HTR-8/SVneo (cell line): ENCODE data around the gene NCR2.
A peak's percentile ranks its signal among the peaks of the same experiment; 100 is the strongest.

Experiments used
- DNase-seq: peaks from one replicate; pipeline ENCODE4 v3.0.0; 2011; ENCODE audit warnings: low spot score, mixed read lengths; ENCODE audit not compliant: insufficient read length
- FAIRE-seq: peaks from 2 replicates; lab custom pipeline; 2011; peaks lifted over from hg19 to GRCh38; lab: Jason Lieb, UNC

NCR2 gene

DNA sequence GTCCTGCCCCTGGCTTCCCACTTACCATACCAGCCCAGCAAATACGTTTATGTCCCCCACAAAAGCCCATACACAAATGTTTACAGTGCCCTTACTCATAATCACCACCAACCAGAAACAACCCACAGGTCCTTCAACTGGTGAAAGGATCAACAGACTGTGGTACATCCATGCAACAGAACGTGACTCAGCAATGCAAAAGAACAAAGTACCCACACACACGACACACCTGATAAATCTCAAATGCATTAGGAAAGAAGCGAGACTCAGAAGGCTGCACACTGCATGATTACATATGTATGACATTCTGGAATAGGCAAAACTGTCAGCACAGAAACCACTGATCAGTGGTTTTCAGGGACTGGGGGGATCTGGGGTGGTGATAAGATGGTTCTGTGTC lies 20.5 kb downstream of the NCR2 start:
- FAIRE-seq (no peak), DNase-seq (no peak)

- DNase-seq (no peak), FAIRE-seq (peak; percentile 23)
These were observed 21.4 kb downstream of the NCR2 start for GRCh38 chr6:41356825-41357224.

DNA sequence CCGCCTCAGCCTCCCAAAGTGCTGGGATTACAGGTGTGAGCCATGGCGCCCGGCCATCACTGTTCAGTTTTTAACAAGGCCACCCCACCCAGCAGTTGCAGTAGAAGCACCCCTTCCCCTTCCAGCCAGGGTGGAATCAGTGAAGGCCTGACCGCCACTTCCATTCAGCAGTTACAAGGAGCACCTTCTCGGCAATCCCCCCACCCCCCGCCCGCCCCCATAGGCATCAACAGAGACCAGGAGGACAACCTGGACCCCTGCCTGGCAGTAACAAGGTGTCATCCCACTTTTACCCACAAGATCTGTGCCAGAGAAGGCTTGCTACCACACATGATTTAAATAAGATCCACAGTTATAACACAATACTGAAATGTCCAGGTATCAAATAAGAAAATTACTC lies 23.1 kb downstream of the NCR2 start:
- FAIRE-seq: no peak
- no peak for DNase-seq

DNA sequence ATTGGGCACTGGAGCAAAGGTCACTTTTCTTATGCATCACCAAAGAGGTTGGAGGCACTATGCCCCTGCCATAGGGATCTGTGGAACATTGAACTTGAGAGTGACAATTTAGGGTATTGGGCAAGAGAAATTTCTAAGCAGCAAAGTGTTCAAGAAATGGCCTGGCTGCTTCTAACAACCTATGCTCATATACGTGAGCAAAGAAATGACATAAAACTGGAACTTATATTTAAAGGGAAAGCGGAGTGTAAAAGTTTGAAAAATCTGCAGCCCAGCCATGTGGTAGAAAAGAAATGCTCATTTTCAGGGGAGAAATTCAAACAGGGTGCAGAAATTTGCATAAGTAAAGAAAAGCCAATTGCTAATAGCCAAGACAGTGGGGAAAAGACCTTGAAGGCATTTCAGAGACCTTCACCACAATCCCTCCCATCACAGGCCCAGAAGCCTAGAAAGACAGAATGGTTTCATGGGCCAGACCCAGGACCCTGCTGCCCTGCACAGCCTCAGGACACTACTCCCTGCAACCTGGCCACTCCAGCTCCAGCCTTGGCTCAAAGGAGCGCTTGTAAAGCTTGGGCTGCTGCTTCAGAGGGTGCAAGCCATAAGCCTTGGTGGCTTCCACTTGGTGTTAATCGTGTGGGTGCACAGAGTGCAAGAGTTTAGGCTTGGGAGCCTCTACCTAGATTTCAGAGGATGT lies 24.4 kb downstream of the NCR2 start:
- FAIRE-seq (no peak), DNase-seq (no peak)

GRCh38 chr6:41360314-41360685 lies 24.9 kb downstream of the NCR2 start:
- DNase-seq: no peak
- FAIRE-seq: no peak

- DNase-seq: no peak
- no peak for FAIRE-seq
These were observed 30.7 kb downstream of the NCR2 start for GRCh38 chr6:41366150-41366549.

GRCh38 chr6:41367061-41367460 lies 31.7 kb downstream of the NCR2 start:
- FAIRE-seq (no peak), DNase-seq (no peak)

GRCh38 chr6:41367700-41368099 lies 32.3 kb downstream of the NCR2 start:
- peak; percentile 85 for DNase-seq
- FAIRE-seq: no peak

- peak; percentile 82 for FAIRE-seq
- DNase-seq: peak; percentile 60
These were observed 35.2 kb downstream of the NCR2 start for GRCh38 chr6:41370488-41371111.

- DNase-seq (peak; percentile 33), FAIRE-seq (no peak)
These were observed 36.1 kb downstream of the NCR2 start for GRCh38 chr6:41371461-41371991.

GRCh38 chr6:41371992-41372831 lies 36.8 kb downstream of the NCR2 start:
- DNase-seq: no peak
- no peak for FAIRE-seq

DNA sequence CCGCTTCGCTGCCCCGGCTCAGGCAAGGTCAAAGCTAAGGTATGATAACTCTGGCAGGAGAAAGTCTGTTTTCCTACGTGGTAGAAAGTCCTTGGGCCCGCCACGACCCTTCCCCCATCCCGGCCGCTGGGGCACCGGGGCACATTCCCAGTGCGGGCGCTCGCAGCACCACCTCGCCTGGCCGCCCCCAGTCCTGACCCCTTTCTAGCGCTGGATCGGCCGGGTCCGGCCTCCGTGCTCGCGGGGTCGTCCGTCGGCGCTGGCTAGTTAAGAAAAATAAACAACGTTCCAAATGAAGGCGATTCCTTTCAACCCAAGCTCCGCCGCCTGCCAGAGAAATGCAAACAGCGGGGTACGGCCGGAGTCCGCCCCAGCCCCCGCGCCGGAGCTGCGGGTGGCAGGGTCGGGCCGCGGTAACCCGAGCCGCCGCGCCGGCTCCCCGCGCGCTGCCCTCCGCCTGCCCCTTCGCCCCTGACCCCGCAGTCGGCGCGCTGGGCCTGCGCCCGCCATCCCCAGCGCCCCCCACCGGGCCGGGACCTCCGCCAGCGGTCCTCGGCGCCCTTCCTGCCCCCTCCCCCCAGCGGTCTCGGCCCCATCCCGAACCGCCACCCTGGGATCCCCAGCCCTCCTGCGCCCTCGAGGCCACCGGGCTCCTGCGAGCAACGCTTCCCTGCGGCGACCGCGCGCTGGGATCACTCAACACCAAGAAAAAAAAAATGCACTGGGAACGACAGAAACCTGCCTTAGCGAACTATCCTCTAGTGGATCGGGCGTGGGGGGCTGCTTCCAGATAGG lies 37.6 kb downstream of the NCR2 start:
- no peak for DNase-seq
- no peak for FAIRE-seq

- no peak for FAIRE-seq
- DNase-seq: no peak
These were observed 38.2 kb downstream of the NCR2 start for GRCh38 chr6:41373627-41373918.

DNA sequence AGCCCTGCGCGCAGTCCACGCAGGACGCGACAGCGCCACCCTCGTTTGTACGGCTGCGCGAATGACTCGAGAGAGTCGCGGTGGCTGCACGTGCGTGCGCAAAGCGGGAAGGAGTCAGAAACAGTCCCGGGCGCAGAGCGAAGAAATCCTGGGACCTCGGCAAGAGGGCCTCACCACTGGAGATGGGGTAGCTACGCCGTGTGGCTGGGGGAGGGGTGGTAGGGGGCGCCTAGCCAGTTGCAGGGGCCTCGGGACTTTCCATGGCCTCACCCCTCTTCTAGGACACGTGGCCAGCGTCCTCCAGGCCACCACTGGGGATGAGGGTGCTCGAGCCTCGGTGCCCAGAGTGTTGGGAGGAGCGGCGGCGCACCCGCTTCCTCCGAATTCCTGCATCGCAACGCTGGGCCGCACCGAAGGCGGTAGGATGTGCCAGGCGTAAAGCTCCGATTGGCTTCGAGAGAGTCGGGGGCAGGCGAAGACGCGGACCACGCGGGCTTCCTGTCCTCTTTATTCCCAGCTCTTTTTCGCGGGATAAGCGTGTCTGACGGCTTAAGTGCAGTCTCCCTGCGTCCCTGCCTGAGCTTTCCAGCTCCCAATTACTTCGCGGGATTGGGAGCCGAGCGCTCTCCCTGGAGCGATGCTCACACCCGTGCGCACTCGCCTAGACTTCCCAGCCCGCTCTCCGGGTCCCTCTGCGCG lies 38.7 kb downstream of the NCR2 start:
- FAIRE-seq: no peak
- DNase-seq: no peak

DNA sequence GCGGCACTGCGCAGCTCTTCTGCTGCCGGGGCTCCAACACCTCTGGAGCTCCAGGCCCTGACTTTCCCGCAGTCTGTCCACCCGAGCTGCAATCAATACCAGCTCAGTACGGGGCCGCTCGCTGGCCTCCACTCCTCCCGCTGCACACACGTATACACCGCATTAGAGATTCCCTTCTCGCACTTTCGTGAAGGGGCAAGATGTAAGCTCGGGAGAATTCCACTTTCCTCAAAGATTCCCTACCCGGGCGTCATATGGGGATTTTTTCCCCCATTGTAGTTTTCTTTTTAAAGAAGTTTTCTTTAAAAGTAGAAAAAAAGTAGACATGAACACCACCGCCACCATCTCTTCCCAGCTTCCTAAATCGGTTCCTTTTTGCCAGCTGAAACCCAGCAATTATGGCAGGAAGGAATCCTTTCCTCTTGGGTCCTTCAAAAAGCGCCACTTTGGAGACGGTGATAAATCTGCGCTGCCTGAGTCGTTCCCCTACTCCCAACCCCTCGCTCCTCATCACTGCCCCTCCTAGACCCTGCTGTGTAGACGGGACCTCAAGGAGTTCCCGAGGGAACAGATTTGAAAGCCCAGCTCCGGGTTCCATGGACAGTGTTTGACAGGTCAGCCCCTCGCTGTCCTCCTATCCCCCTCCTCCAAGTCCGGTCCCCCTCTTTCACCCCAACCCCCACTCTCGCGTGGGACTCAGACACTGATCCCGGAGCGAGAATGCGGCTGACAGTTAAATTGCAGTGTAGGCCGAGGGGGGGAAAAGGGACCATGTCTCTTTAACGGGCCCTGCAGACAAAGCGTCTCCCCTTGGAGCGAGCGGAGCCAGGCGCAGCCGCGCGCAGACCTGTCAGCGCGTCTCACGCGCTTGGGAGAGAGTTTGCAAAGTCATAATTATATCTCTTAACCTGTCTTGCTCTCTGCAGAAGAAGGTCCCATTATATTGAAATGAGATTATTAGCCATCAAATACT lies 39.5 kb downstream of the NCR2 start:
- no peak for FAIRE-seq
- no peak for DNase-seq

- no peak for DNase-seq
- FAIRE-seq: no peak
These were observed 40.3 kb downstream of the NCR2 start for GRCh38 chr6:41375598-41376151.

DNA sequence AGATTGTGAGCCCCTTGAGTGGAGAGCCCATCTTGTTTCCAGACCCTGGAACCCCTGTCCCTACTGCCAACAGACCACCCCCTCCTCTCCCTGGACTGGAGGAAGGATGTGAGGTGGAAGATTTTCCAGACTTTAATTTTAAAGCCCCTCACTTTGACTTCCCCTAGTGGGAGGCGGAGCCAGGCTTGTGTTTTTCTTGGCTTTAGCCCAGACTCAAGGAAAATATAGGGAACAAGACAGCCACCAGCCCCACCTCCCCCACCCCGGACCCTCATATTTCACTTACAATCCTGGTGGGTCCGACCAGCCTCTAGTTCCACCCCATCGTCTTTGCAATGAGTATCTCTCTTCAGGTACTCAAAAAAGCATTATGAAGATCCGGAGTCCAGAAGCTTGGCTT lies 40.8 kb downstream of the NCR2 start:
- FAIRE-seq (no peak), DNase-seq (no peak)

GRCh38 chr6:41377071-41377470 lies 41.7 kb downstream of the NCR2 start:
- FAIRE-seq (no peak), DNase-seq (no peak)
